Measurements from ENCODE around the gene ANKRD10.

Gene ANKRD10

DNA sequence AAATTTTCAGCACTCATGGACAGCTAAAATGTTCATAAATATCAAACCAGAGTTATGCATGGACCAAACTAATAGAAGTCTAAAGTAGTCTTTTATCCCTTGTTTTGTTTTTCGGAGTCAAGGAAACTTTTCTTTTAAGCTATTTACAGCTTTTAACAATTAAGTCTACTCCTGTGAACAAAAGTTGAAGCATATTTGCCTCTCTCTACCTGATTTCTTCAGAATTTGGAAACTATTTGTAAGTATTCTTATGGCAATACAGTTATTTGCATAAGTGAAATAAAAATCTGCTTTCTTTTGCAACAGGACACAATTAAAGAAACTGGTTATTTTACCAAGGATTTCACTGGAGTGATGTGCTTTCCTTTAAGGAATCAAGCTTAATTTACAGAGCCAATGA, 47.1 kb upstream of the ANKRD10 start:
- Histone ChIP-seq H3K79me2 (ENCODE audit: insufficient read depth, low read length) (no peaks in the 10 kb centered on the region), H3K4me2 (ENCODE audit: low read depth, low read length, poor library complexity, severe bottlenecking) (no peak overlapping the region), H3K27ac (ENCODE audit: low read depth, low read length) (no peak overlapping the region), H2AFZ (ENCODE audit: low read depth, low read length, severe bottlenecking) (no peak overlapping the region), H3K36me3 (ENCODE audit: low read length) (no peaks in the 10 kb centered on the region), H3K9me2 (replicated peaks; ENCODE audit: insufficient read depth, low read length) (no peaks in the 10 kb centered on the region), H3F3A (ENCODE audit: insufficient read depth) (no peaks in the 10 kb centered on the region), H3K9me3 (ENCODE audit: insufficient read depth, low read length) (peaks cover 32% of the 10 kb centered on the region; the same call in 1 of the 2 replicates), H3K4me3 (ENCODE audit: insufficient read depth, low read length, poor library complexity, severe bottlenecking) (no peak overlapping the region), H4K20me1 (ENCODE audit: low read depth, low read length) (no peaks in the 10 kb centered on the region), H3K27me3 (ENCODE audit: low read length) (no peaks in the 10 kb centered on the region), H3K9ac (ENCODE audit: low read length) (no peak overlapping the region)
- TF ChIP-seq EZH2phosphoT487 (conservative IDR thresholded peaks at IDR 0.05; ENCODE audit: low read length), result no peak
- TF ChIP-seq, protein P1, sequence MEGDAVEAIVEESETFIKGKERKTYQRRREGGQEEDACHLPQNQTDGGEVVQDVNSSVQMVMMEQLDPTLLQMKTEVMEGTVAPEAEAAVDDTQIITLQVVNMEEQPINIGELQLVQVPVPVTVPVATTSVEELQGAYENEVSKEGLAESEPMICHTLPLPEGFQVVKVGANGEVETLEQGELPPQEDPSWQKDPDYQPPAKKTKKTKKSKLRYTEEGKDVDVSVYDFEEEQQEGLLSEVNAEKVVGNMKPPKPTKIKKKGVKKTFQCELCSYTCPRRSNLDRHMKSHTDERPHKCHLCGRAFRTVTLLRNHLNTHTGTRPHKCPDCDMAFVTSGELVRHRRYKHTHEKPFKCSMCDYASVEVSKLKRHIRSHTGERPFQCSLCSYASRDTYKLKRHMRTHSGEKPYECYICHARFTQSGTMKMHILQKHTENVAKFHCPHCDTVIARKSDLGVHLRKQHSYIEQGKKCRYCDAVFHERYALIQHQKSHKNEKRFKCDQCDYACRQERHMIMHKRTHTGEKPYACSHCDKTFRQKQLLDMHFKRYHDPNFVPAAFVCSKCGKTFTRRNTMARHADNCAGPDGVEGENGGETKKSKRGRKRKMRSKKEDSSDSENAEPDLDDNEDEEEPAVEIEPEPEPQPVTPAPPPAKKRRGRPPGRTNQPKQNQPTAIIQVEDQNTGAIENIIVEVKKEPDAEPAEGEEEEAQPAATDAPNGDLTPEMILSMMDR (IDR thresholded peaks at IDR 0.05; ENCODE audit: insufficient read depth, low read length, poor library complexity, severe bottlenecking), result no peak

DNA sequence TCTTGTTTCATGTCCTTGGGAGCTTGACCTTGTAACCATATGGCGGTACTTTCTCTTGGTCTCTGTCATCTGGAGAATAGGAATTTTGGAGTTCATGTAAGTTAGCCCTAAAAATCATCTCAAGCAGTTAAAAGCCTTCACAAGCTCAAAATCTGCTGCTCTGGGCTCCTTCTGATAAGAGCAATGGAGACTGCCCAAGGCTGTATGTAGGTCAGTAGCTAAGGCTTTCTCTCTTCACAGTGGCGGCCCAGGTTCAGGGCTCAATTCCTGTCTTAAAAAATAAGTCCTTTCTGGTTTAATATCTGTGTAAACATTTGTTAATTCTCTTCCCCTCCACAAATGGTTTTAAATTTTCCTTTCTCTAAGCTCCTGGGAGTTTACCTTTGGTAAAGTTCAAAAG, 45.3 kb upstream of the ANKRD10 start:
- peaks cover 22% of the 10 kb centered on the region; the same call in 1 of the 2 replicates for H3K9me3 ChIP-seq (ENCODE audit: insufficient read depth, low read length)
- TF ChIP-seq, protein P1 (IDR thresholded peaks at IDR 0.05; ENCODE audit: insufficient read depth, low read length, poor library complexity, severe bottlenecking), result no peak
- TF ChIP-seq EZH2phosphoT487 (conservative IDR thresholded peaks at IDR 0.05; ENCODE audit: low read length), result no peak
- H3K27me3 ChIP-seq (ENCODE audit: low read length), result no peaks in the 10 kb centered on the region
- H4K20me1 ChIP-seq (ENCODE audit: low read depth, low read length), result no peaks in the 10 kb centered on the region
- H3K9me2 ChIP-seq (replicated peaks; ENCODE audit: insufficient read depth, low read length), result no peaks in the 10 kb centered on the region
- no peaks in the 10 kb centered on the region for H3F3A ChIP-seq (ENCODE audit: insufficient read depth)
- H2AFZ ChIP-seq (ENCODE audit: low read depth, low read length, severe bottlenecking), result no peak overlapping the region
- no peak overlapping the region for H3K9ac ChIP-seq (ENCODE audit: low read length)
- H3K4me3 ChIP-seq (ENCODE audit: insufficient read depth, low read length, poor library complexity, severe bottlenecking), result no peak overlapping the region
- no peak overlapping the region for H3K27ac ChIP-seq (ENCODE audit: low read depth, low read length)
- no peak overlapping the region for H3K4me2 ChIP-seq (ENCODE audit: low read depth, low read length, poor library complexity, severe bottlenecking)
- H3K79me2 ChIP-seq (ENCODE audit: insufficient read depth, low read length), result no peaks in the 10 kb centered on the region
- no peaks in the 10 kb centered on the region for H3K36me3 ChIP-seq (ENCODE audit: low read length)

DNA sequence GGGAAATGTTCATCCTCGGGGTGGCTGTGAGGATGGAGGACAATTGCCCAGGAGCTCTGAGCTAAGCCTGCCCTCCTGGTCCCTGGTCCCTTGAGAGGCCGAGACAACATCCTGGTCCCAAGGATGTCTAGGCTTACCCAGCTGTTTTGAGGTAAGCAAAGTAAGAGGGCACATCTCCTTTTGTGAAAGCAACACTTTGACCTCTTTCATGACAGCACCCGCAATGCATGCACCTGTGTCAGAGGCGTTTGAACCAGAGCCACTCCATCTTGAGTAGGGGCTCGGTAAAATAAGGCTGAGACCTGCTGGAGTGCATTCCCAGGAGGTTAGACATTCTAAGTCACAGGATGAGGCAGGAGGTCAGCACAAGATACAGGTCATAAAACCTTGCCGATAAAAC, 43.1 kb upstream of the ANKRD10 start:
- H3K36me3 ChIP-seq (ENCODE audit: low read length), result no peaks in the 10 kb centered on the region

More for the DNA sequence above, 43.1 kb upstream of the ANKRD10 start:
- no peak overlapping the region for H3K9ac ChIP-seq (ENCODE audit: low read length)
- H3K4me3 ChIP-seq (ENCODE audit: insufficient read depth, low read length, poor library complexity, severe bottlenecking), result no peak overlapping the region
- H3K27ac ChIP-seq (ENCODE audit: low read depth, low read length), result no peak overlapping the region
- H3K9me2 ChIP-seq (replicated peaks; ENCODE audit: insufficient read depth, low read length), result no peaks in the 10 kb centered on the region
- H4K20me1 ChIP-seq (ENCODE audit: low read depth, low read length), result no peaks in the 10 kb centered on the region
- TF ChIP-seq, protein P1 (IDR thresholded peaks at IDR 0.05; ENCODE audit: insufficient read depth, low read length, poor library complexity, severe bottlenecking), result no peak
- no peak for TF ChIP-seq EZH2phosphoT487 (conservative IDR thresholded peaks at IDR 0.05; ENCODE audit: low read length)
- H3K4me2 ChIP-seq (ENCODE audit: low read depth, low read length, poor library complexity, severe bottlenecking), result no peak overlapping the region
- no peaks in the 10 kb centered on the region for H3K27me3 ChIP-seq (ENCODE audit: low read length)
- peaks cover 11% of the 10 kb centered on the region; the same call in 1 of the 2 replicates for H3K9me3 ChIP-seq (ENCODE audit: insufficient read depth, low read length)
- no peaks in the 10 kb centered on the region for H3K79me2 ChIP-seq (ENCODE audit: insufficient read depth, low read length)
- no peak overlapping the region for H2AFZ ChIP-seq (ENCODE audit: low read depth, low read length, severe bottlenecking)
- no peaks in the 10 kb centered on the region for H3F3A ChIP-seq (ENCODE audit: insufficient read depth)
